HCEC 1CT (cell line): ENCODE results near the gene ZFP36L2.

Source experiments
- DNase-seq: peaks from one replicate; pipeline ENCODE4 v3.0.0-alpha.2; 2017

ZFP36L2 gene

GRCh38 chr2:43184339-43184895, 42.0 kb downstream of the ZFP36L2 start:
- peak; percentile 70 for DNase-seq

- DNase-seq: no peak
Measured at GRCh38 chr2:43183743-43184142, 42.7 kb downstream of the ZFP36L2 start.

GRCh38 chr2:43180897-43181296, 45.5 kb downstream of the ZFP36L2 start:
- DNase-seq: no peak

- DNase-seq: no peak
Measured at GRCh38 chr2:43179942-43180341, 46.5 kb downstream of the ZFP36L2 start.

- DNase-seq: peak; percentile 73
Measured at GRCh38 chr2:43178602-43179542, 47.5 kb downstream of the ZFP36L2 start.

GRCh38 chr2:43178055-43178598, 48.3 kb downstream of the ZFP36L2 start:
- no peak for DNase-seq

- DNase-seq: no peak
Measured at GRCh38 chr2:43176449-43176848, 50.0 kb downstream of the ZFP36L2 start.

- DNase-seq: no peak
Measured at GRCh38 chr2:43175876-43176275, 50.5 kb downstream of the ZFP36L2 start.

- no peak for DNase-seq
Measured at GRCh38 chr2:43175020-43175441, 51.4 kb downstream of the ZFP36L2 start.

- no peak for DNase-seq
Measured at GRCh38 chr2:43174368-43174916, 52.0 kb downstream of the ZFP36L2 start.
